Measurements from ENCODE around the gene FAM107B.

Gene FAM107B

DNA sequence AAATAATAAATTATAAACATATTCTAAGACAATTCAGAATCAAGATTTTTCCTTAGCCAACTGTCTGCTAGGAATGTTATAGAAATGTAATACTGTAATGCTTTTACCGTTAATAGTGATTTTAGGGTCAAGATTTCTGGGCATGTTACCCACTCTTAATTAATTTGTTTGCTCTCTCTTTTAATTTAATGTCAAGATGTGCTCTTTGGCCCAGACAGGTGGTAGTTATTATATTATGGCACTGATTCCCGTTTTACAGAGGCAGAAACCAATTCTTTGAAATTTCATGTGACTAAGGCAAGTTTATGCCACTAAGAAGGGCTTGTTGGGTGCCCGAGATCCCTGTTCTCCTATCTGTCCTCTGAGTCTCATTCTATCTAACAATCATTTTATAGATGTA is 959 bp upstream of the FAM107B start:
- no peak for DNase-seq

DNA sequence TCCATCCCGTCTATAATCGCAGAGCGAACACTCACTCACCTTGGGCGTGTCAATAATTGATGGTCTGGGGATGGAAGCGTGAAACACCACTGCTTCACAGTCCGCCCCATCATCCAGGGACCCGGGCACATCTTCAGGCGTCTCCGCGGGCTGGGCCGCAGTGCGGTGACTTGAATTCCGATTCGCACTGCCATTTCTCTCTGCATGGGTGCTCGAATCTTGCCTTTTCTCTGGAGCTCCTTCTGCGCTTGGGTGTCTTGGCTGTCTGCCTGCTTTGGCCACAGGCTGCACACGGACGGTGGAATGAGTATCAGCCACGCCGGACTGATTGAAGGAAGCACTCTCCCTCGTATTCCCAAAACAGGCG is 500 bp downstream of the FAM107B start:
- DNase-seq, result no peak

DNA sequence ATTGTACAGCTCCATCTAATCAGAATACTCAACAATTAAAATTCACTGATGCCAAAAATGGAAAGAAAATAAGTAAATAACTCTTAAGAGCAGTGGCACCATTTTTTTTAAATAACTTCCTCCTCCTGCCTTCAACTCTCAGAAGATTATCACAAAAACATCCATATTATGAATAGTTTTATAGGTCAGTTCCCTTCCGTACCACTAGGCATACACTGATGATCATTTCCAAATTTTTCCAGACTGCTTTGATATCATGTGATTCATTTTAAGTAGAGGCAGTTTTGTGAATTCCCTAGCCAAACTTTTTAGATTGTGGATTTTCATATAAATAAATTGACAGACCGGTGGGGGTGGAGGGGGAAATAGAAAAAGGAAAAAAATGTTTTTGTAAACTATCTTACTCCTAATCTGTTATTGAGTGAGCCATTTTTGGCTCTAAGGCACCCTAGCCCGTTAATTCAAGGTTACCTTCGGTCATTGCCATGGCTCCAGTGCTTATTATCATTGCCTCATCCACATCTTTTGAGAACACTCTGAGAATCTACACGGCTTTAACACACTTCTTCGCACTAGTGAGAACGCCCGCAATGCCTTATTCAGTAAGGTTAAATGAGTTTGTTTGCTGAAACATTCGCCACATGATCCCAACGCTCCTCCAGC is 1.0 kb downstream of the FAM107B start:
- DNase-seq, result no peak

DNA sequence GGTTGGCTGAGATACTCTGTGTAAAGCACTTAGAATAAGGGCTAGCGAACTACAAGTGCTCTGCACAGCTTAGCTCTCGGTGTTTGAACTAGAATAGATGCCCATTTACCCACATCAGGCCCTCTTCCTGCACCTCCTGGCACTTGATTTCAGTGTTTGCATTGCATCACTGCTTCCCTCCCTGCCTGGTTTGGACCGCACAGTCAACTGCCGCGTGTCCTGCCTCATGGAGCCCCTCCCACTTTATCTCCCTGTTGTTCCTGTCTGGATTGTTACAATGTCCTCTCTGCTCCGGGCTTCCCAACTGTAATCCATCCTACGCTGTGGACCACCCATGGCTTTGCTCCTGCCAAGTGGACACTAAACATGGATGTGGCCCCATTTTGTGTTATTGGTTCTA is 2.3 kb downstream of the FAM107B start:
- no peak for DNase-seq

DNA sequence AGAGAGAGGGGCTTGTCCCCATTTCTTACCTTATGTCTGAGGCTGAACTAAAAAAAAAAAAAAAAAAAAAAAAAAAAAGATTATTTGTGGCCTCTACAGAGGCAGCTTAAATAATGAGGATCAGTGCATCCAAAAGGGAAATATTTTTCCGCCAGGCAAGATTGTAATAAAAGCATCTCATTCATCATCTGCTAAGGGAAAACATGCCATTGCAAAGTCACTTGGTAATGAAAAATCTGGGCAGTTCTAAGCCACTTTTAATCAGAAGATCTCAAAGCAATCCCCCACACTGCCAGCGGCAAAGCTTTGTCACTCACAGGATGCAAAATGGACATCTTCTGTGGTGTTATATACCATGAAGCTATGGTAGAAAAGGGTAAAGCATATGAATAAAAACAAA is 3.8 kb downstream of the FAM107B start:
- DNase-seq, result no peak

DNA sequence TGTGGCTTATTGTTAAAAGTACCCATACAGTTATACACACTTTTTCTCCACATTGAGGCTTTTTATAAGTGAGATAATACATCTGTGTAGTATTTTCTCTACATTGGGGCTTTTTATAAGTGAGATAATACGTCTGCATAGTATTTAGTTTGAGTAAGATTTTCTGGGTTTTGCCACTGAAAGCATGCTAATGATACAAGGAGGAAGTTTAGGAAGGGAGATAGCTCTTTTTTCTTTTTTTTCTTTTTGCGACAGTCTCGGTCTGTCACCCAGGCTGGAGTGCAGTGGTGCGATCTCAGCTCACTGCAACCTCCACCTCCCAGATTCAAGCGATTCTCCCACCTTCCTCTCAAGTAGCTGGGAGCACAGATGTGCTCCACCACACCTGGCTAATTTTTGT is 13.3 kb downstream of the FAM107B start:
- DNase-seq, result no peak

DNA sequence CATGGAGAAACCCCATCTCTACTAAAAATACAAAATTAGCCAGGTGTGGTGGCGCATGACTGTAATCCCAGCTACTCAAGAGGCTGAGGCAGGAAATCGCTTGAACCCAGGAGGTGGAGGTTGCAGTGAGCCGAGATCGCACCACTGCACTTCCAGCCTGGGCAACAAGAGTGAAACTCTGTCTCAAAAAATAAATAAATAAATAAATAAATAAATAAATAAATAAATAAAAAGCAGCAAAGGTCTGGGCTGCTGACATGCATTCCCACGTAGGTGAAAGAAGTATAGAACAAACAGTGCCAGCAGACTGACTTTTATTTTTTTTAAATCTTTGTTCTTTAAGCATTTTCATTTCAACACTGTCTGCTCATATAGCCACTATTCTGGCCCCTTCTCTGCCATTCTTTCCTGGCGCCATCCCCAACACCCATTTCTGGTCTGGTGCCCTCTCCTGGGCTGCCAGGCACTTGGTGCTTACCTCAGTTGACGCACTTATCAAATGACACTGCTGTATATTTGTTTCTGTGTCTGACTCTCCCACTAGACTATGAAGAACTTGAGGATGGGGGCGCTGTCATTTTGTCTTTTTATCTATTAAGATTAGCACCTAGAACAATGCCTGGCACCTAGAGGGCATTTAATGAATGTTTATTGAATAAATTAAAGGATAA is 15.6 kb downstream of the FAM107B start:
- no peak for DNase-seq

DNA sequence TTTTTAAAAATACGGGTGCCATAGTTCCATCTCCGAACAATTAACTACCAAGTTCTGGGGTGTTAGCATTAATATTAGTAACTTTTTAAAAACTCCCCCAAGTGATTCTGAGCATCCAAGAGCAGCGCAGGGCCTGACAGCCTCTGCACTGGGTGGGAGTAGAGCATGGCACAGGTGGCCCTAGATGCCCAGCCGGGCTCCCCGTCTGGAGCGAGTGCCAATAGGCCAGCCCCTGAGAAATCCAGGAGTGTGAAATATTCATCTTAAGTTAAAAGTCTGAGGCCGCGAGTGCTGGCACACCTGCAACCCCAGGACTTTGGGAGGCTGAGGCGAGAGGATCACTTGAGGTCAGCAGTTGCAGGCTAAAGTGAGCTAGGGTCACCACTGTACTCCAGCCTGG is 16.2 kb downstream of the FAM107B start:
- DNase-seq, result no peak

DNA sequence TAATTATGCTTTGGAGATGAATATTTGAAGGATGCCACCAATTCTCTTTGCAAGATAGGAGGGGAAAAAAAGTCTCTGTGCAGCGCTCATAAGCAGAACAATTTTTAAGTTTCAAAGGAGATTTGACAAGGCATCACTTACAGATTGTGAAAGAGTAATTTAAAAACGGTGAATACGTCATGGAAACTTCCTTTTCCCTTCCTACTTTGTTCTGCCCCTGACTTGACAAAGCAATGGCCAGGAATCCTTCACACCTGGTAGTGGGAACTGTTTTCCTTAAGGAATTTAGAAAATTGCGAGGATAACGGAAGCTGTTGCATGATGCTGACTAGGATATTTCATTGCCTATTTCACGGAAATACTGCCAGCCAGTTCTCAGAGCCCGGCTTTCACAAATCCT is 16.7 kb downstream of the FAM107B start:
- DNase-seq, result no peak

DNA sequence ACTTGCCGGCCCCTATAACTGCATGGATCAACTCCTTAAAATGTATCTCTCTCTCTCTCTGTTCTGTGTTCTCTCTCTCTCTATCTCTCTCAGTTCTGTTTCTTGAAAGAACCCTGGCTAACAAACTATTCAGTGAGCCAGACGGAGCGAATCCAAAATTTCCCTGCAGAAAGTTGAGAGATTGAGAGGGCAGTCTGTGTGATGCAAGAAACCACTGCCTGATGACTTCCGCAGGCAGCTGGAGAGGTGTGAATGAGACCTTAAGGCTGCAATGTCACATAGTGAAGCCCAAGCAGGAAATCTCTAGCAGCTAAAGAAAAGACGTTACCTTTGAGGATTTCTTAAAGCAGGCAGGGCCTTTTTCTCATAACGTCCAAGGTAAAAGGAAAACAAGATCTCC is 17.3 kb downstream of the FAM107B start:
- no peak for DNase-seq

DNA sequence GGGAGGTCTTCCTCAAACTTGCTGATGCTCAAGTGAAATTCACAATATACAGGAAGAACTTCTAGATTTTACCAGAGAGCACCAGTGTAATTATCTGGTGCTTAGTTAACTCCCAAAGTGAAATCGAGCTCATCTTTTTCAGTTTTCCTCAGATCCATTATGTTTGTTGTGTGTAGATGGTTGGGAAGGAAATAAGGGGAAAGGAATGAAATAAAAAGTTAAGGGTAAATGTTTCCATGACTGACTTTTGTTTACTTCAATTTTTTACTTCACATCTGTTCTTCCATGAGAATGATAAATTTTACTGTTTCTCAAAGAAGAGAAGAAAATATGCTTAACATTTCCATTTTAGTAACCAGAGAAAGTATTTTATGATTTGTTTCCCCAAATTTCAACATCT is 21.3 kb downstream of the FAM107B start:
- DNase-seq, result no peak

DNA sequence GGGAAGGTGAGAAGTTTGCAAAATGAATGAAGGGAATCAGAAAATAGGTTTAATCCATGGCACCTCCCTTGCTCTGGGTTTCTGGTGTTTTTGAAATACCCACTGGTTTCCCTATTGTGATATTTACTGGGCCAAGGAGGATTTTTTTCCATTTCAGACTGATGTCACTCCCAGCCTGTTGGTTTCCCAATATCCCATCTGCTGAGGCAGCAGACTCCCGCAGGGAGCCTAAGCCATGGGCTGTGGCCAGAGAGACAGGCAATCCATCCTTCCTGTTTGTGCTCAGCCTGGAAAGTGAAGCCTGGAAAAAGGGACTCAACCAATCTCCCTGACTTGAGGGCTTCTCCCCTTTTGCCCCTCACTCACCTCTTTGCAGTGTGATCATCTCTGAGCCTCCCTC is 22.8 kb downstream of the FAM107B start:
- peak; percentile 17 to 60 for DNase-seq

DNA sequence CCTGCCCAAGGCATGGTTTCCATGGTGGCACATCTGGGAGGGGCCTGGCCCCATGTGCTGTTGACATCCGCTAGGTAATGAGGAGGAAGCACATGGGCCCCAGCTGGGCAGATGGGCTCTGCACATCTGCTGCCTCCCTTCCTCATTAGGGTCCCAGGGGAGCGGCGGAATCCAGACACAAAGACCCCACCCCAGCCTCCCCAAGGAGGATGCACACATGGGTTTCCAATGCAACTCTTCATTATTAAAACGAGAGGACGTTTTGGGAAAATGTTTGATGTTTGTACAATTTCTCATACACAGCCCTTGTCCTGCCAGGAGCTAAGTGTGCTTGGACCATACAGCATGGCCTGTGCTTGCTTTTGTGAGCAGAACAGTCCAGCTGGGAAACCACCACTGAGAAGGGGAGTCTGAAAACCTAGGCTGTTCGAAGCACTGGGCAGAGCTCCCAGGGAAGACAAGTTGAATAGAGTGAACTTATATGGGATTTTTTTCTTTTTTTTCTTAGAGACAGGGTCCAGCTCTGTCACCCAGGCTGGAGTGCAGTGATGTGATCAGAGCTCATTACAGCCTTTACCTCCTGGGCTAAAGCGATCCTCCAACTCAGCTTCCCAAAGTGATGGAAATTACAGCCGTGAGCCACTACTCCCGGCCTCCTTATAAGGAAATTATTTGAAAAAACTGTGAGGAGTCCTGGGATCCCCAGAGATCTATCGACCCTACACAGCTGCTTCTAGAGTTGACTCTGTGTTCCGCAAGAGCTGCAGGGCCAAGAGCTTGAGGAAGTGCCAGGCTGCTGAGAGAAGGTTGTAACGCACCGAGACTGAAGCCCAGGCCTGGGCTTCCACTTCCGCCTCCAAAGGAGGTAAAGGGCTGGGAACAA is 23.4 kb downstream of the FAM107B start:
- peak; percentile 16 to 41 for DNase-seq

DNA sequence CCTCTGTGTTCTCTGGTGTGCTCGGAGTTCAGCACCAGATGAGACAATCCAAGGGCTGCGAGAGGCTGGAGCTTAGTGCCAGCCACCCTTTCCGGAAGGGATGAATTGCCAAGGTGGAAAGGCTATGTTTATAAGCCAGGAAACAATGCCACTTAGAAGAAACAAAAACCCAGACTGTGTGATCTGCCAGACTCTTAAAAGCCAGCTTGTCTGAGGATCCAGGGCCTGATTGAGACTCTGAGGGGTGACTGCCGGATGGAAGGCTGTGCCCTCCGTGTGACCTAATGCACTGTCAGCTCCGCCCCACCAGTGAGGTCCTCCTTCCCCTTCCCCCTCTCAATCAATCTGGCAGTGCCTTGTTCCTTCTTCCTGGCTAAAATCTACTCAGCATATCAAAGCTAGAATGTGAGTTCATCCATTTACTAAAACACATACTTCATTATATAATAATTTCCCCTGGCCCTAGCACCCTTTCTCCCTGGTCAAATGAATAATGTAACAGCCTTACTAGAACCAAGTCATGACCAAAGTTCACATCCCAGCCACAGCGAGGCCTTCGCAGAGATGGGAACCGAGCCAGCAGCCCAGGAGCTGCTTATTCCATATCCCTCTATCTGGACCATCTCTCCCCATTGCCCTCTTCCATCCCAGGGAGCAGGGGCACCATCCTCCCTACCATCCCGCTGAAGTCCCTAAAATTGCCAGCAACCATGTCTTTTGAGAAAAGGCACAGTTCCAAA is 25.5 kb downstream of the FAM107B start:
- no peak for DNase-seq

DNA sequence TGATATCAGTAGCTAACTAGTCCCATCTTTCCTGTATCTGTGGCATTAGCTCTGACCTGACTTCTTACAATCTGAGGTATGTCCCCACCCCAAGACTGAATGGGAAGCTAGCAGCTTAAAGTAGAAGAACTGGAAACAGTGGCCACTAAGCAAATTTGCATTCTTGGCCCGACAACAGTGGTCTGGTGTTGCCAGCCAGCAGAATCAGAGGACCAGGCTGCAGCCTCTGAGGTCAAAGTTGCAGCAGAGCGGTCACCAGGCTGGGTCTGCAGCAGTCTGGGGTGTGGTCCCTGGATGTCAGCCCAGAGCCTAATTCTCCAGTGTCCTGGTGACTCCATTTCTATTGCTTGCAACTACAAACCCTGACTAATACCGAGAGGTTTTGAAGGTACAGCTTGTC is 26.3 kb downstream of the FAM107B start:
- DNase-seq, result no peak

DNA sequence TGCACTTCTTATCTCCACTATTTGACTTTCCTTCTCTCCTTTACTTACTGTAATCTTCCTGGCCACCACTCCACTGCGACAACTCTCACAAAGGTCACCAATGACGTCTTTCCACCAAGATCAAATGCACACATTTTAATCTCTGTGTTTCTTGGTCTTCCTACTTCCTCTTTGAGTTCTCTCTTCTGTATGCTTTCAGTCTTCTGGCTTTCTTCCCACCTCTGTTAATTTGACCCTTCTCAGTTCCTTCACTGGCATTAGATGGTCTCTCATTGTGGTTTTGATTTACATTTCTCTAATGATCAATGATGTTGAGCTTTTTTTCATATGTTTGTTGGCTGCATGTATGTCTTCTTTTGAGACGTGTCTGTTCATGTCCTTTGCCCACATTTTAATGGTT is 31.9 kb downstream of the FAM107B start:
- DNase-seq, result no peak

DNA sequence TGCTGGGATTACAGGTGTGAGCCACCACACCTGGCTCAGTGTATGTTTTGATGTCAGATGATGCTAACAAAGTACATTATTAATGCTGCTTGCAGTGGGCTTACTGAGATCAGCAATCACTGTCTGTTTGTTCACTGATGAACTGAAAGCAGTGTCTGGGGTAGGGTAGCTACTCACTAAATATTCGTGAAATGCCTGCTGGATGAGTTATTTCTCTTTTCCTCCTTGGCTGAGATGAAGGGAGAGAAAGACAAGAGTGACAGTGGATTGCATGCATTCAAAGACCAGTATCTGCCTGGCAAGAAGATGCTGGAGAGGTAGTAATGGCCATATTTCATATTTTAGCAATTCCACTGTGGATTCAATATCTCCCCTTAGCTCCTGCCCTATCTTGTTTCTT is 32.3 kb downstream of the FAM107B start:
- no peak for DNase-seq

DNA sequence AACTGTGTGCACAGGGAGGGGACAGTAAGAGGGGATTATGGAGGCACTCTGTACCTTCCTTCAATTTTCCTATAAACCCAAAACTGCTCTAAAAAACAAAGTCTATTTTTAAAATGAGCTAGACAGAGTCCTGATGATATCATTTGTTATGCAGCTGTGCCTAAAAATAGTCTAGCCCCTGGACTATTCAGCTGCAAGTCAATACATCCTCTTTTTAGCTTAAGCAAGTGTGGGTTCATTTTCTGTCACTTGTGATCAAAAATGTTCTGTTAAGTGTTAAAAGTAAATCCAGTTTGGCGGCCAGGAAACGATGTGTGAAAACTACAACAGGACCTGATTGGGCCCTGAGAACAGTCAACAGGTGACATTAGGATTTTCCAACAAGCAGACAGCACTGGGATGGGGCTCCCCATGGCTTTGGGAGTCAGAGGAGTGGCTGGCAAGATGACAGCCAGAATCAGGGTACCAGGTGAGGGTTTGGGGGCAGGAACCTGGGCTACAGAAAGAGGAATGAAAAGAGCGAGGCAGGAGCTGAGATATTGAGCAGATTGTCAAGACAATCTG is 33.9 kb downstream of the FAM107B start:
- DNase-seq, result no peak

DNA sequence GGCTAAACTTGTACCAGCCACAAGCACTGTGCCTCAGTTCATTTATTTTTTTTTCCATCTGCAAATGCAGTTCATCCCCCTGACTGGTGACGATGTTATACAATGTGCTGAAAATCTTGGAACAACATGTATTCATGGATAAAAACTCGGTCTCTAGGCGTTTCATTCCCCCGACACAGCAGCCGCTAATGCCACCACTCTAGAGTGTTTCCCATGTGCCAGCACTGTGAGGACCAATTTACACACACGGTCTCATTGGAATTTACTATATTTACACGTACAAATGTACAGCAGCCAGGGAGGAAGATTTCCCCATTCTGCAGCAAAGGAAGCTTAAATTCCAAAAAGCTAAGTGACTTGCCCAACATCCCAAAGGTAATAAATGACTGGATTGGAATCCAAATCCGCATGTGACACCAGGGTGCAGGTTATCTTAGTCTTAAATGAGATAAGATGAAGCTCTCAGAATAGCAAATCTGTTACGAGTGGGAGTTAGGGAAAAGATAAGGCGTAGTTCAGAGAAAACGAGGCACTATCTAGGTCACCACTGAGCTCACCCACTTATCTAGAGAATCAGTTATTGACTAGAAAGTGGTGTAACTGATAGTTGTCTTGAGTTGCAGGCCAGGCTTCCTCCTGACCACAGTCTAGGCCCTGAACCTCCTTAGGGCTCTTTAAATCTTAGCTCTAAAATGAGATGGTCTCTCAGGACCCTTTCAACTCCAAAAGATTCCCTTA is 36.7 kb downstream of the FAM107B start:
- DNase-seq, result no peak

DNA sequence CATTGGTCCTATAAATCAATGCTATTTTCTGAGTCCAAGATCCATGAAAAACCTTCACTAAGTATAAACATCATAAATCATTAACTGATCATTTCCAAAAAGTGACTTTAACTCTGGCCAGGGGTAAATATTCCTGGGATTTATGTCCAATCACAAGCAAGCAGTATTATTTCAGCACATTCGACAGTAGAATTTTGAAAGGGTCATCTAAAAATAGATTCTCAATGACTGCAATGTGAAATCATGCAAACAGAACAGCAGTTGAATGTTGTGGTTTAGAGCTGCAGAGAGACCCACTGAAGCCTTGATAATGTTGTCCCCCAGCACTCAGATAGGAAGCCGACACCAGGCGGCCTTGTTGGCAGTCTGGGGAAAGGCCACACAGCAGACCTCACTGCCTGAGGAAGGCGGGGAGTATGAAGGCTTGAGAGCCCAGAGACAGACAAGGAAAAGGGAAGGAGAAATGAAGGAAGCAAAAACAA is 38.1 kb downstream of the FAM107B start:
- DNase-seq, result peak in 1 of 2 experiments; percentile 14

DNA sequence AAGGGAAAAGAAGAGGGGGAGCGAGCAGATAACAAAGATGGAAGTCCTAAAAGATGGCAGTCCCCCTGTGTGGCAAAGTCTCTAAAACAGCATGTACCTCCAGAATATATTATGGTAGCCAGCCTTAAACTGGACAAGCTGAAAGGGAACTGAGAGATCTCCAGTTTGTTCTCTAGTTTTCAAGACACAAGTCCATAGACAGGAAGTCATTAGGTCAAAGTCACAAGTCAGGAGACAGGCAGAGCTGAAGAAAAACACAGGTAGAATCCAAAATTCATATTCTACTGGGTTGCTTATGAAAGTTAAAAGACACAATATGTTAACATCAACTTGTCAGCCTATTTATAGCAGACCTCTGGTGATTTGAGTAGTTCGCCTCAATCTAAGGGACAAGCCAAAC is 38.7 kb downstream of the FAM107B start:
- no peak for DNase-seq

DNA sequence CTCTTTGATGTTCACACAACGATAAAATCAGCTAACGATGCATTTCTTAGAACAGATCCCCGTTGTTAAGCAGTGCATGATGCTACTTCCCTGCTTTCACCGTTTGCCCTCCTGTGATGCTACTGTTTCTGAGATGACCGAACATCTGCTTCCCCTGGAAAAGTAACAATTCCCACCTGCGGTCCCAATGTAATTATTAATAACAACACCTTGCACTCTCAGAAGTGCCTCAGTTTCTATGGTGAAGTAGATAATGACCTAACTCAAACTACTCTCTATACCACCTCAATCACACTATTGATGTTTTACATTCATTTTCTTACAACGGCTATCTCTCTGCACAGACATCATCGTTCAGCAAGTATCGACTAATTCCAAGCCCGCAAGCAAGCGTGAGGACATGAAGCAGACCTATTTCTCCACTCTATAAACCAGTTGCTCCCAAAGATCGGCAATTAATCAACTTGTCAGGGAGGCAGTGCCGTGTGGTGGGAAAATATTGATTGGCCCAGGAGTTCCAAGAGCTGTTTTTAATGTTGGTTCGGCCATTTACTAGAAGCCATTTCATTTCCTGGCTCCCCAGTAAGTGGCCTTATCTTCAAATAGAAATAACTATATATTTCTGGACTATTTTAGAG is 42.7 kb downstream of the FAM107B start:
- no peak for DNase-seq
